Tibial artery (tissue), 4 donors: ENCODE measurements around the gene SLC6A9.

Source experiments
- DNase-seq, 2 donors: peaks; one replicate each; pipeline ENCODE4 v3.0.0-alpha.2; 2019
- H3K27ac ChIP-seq, 2 donors: fragments of 200-600 bp; sonication (generic) in 1 of 2; 1 replicate in 1 of 2; 2 replicates in 1 of 2; pipeline ENCODE4 v1.5.1; 2018 to 2019; ENCODE audit warnings: mild to moderate bottlenecking in 1 of 2
- H3K27me3 ChIP-seq, 2 donors: fragments of 200-600 bp; sonication (generic) in 1 of 2; one replicate each; pipeline versions ENCODE4 v1.5.1 to v1.6.0; 2016 to 2019
- H3K36me3 ChIP-seq, 3 donors: fragments of 200-600 bp; sonication (generic) in 2 of 3; one replicate each; pipeline ENCODE4 v1.5.1; 2016 to 2019; ENCODE audit warnings: mild to moderate bottlenecking in 2 of 3
- H3K4me1 ChIP-seq, 4 donors: fragments of 200-600 bp; sonication (generic) in 2 of 4; 1 replicate in 3 of 4; 2 replicates in 1 of 4; pipeline ENCODE4 v1.5.1; 2016 to 2019
- H3K4me3 ChIP-seq, 2 donors: fragments of 200-600 bp; sonication (generic) in 1 of 2; 1 replicate in 1 of 2; 2 replicates in 1 of 2; pipeline ENCODE4 v1.5.1; 2018 to 2019; ENCODE audit warnings: mild to moderate bottlenecking in 2 of 2
- H3K9me3 ChIP-seq, 3 donors: fragments of 200-600 bp; sonication (generic) in 1 of 3; one replicate each; pipeline ENCODE4 v1.5.1; 2016 to 2019
- CTCF ChIP-seq, 2 experiments: fragments of 200-600 bp in 1 of 2; fragments of 450-650 bp in 1 of 2; IDR thresholded peaks; one replicate each; pipeline ENCODE4 v1.5.1; 2017 to 2019; ENCODE audit warnings: antibody characterized with exemption in 2 of 2, mild to moderate bottlenecking in 1 of 2, moderate library complexity in 1 of 2
- intact Hi-C: fragments of 100-400 bp; cut with DNase I; formaldehyde crosslinking; loops from one replicate; pipeline ENCODE4 v1.15.0; 2023; ENCODE audit warnings: low total_unique reads

Gene SLC6A9

GRCh38 chr1:43994794-43995790 lies 36.2 kb downstream of the SLC6A9 start:
- intact Hi-C loops = no loop called here
- no peak for TF ChIP-seq CTCF (IDR thresholded peaks at IDR 0.05)
- Histone ChIP-seq H3K4me1 (peaks cover 7 to 23% (median 13%) of the 10 kb centered on the region in 4 donors), H3K36me3 (peaks cover 0 to 16% (median 0%) of the 10 kb centered on the region in 3 donors), H3K4me3 (no peak overlapping the region), H3K27me3 (no peaks in the 10 kb centered on the region), H3K9me3 (no peaks in the 10 kb centered on the region), H3K27ac (no peak overlapping the region)
- no peak for DNase-seq

- peaks cover 0 to 6% (median 0%) of the 10 kb centered on the region in 3 donors for H3K36me3 ChIP-seq
- intact Hi-C loops = no loop called here
Observed at GRCh38 chr1:43994071-43994470, 37.2 kb downstream of the SLC6A9 start.

GRCh38 chr1:43993206-43993914 lies 37.9 kb downstream of the SLC6A9 start:
- Histone ChIP-seq H3K36me3 (peaks cover 0 to 1% (median 0%) of the 10 kb centered on the region in 3 donors), H3K27ac (no peak overlapping the region), H3K27me3 (no peaks in the 10 kb centered on the region), H3K4me3 (no peak overlapping the region), H3K9me3 (no peaks in the 10 kb centered on the region), H3K4me1 (peaks cover 7 to 23% (median 13%) of the 10 kb centered on the region in 4 donors)
- intact Hi-C loops = no loop called here
- no peak for TF ChIP-seq CTCF (IDR thresholded peaks at IDR 0.05)
- DNase-seq = no peak

More at GRCh38 chr1:43994071-43994470, 37.2 kb downstream of the SLC6A9 start:
- no peaks in the 10 kb centered on the region for H3K9me3 ChIP-seq
- H3K4me3 ChIP-seq = no peak overlapping the region
- no peaks in the 10 kb centered on the region for H3K27me3 ChIP-seq
- H3K4me1 ChIP-seq = peaks cover 7 to 23% (median 13%) of the 10 kb centered on the region in 4 donors
- no peak overlapping the region for H3K27ac ChIP-seq
- no peak for DNase-seq
- TF ChIP-seq CTCF (IDR thresholded peaks at IDR 0.05) = no peak

GRCh38 chr1:43992232-43992995 lies 38.8 kb downstream of the SLC6A9 start:
- TF ChIP-seq CTCF (IDR thresholded peaks at IDR 0.05) = no peak
- no peaks in the 10 kb centered on the region for H3K27me3 ChIP-seq
- DNase-seq = no peak
- H3K4me1 ChIP-seq = peaks cover 7 to 23% (median 13%) of the 10 kb centered on the region in 4 donors
- peak overlapping the region; percentile 69 to 79 for H3K27ac ChIP-seq
- H3K4me3 ChIP-seq = peak overlapping the region; percentile 64 to 66
- H3K9me3 ChIP-seq = no peaks in the 10 kb centered on the region
- no peaks in the 10 kb centered on the region for H3K36me3 ChIP-seq
- intact Hi-C loops = no loop called here
